Fibroblast of skin of right quadriceps (primary cell): ENCODE data around the gene KRT9.
"Not testable (repeated sequence)": the region's sequence is repeated elsewhere in the genome, so short reads cannot be mapped to it uniquely, and the experiment has no call there.

Experiments
- DNase-seq: peaks from one replicate; pipeline ENCODE4 v3.0.0-alpha.2; 2013

Gene KRT9

GRCh38 chr17:41600318-41600717 is 28.5 kb upstream of the KRT9 start:
- no peak for DNase-seq

DNA sequence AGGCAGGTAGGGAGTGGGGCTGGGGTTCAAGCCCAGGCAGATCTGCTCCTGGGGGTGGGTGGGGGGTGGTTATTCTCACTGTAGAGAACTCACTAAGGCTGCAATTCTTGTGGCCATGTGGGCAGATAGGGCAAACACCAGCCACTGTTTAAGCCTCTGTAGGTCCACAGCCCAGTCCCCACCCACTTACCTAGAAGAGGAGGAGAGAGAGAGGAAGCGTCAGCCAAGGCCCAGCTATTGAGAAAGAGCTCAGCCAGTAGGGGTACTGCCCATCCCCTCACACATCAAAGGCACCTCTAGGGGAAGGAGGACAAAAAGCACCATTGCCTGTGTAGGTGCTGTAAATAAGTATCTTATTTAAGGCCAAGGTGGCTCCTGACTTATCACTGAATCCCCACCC is 27.8 kb upstream of the KRT9 start:
- no peak for DNase-seq

GRCh38 chr17:41595585-41595984 is 23.7 kb upstream of the KRT9 start:
- no peak for DNase-seq

- no peak for DNase-seq
Observed at GRCh38 chr17:41594363-41594915, 22.6 kb upstream of the KRT9 start.

DNA sequence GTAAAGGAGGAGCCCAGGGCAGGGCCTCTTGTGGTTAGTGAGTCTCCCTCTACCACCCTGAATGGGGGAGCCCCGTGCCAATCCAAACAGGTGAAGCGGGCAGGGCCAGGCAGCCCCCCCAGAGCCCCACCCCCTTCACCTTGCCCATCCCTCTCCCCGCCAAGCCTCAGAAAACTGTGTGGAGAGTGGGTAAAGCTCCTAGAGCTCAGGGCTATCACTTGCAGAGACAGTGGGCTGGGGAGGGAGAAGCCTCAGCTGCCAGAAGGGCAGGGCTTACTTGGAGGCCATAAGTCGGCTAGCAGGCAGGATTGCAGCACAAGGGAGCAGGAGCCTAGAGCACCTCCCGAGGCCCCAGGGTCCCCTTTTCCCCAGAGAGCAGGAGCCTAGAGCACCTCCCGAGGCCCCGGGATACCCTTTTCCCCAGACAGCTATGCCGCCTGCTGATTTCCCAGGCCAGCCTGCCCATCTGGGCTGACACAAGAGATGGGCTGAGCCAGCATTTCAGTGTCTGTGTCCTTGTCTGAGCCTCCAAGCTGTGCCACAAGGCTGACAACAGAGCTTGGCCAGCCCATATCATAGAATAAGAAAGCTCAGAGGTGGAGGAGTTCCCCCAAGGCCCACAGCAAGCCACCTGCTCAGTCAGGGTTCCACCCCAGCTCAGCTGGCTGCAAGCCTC is 21.6 kb upstream of the KRT9 start:
- no peak for DNase-seq

GRCh38 chr17:41592601-41593305 is 20.9 kb upstream of the KRT9 start:
- DNase-seq = no peak

GRCh38 chr17:41589301-41589700 is 17.4 kb upstream of the KRT9 start:
- no peak for DNase-seq

- no peak for DNase-seq
Observed at GRCh38 chr17:41588126-41588810, 16.4 kb upstream of the KRT9 start.

DNA sequence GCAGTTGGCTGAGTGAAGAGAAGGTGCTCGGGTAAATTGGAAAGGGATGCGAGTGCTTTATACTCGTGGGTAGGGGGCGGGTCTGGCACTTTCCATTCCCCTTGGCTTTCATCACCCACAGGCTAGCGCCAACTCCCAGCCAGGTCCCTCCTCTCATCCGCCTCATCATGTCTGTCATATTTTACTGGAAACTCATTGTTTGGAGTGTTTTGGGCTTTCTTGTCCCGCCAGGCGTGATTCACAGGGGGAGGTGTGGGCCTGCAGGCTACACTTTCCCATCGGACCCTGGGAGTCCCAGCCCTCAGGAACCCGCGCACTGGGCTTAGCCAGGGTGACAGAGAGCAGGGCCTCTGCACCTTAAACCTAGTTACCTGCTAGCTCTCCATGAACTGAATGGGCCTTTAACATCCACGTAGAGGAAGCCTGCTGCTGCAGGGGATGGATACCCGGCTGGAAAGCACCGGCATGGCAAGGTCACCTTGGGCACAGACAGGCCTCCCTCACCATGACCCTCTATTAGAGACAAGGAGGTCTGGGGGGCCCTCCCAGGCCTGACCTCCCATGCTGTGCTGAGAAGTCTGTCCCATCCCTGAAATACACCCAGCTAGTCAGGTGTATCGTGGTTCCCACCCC is 15.1 kb upstream of the KRT9 start, which contains the start of gene KRT14:
Gene KRT14, minus strand, starts transcription at position 33 of the 633 bp plus-strand sequence. CDS start 61 bp downstream, outside the sequence.
- no peak for DNase-seq

DNA sequence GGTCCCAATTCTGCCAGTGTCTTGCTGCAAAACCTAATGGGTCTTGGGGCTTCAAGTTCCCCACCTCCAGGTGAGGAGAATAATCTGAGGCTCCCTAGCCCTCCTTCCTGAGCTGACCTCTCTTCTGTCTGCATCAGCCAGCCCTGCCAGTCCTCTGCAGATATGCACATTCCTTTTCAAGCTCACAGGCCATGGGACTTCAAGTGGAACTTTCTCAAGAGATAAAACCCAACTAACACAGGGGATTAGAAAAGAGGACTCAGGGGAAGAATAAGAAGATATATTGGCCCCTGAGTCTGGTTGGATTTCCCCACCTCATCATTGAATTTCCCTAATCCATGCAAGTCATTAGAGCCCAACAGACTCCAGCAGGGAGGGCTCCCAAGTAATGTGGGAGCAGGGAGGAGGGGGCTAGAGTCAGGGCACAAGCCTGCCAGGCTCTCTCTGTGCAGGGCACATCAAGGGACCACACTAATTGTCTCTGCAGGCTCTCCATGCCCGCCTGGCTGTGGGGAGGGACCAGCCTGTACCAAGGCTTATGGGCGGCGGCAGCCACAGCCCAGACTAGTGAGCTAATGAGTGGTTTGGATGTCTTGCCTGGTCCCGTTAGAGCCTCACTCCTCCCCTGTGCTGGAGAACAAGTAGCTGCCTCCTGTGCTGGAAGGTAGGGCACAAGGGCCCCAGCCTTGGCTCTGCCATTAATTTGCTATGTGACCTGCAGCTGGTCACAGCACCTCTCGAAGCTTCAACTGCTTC is 13.6 kb upstream of the KRT9 start:
- DNase-seq = no peak

DNA sequence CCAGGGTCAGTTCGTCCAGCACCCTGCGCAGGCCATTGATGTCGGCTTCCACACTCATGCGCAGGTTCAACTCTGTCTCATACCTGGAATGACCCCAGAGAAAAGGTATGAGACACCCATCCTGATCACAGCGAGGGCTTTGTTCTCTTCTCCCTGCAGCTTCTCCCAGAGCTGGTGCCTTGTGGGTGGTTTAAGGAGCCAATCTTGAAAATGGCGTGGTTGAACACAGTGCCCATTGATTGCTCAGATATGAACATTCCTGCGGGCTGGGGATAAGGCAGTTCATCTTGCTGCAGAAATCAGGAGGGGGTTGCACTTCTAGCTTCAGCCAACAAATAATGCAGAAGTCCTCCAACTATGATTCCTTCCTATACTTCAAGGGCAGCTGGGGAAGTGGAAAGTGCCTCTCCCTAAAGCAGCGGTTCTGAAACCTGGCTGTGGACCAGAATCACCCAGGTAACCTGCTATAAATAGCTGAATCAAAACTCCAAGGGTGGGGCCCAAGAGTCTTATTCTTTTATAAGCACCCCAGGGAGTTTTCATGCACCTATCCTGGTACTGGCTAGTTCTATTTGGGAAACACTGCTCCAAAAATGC is 12.6 kb upstream of the KRT9 start:
- not testable (repeated sequence) for DNase-seq

DNA sequence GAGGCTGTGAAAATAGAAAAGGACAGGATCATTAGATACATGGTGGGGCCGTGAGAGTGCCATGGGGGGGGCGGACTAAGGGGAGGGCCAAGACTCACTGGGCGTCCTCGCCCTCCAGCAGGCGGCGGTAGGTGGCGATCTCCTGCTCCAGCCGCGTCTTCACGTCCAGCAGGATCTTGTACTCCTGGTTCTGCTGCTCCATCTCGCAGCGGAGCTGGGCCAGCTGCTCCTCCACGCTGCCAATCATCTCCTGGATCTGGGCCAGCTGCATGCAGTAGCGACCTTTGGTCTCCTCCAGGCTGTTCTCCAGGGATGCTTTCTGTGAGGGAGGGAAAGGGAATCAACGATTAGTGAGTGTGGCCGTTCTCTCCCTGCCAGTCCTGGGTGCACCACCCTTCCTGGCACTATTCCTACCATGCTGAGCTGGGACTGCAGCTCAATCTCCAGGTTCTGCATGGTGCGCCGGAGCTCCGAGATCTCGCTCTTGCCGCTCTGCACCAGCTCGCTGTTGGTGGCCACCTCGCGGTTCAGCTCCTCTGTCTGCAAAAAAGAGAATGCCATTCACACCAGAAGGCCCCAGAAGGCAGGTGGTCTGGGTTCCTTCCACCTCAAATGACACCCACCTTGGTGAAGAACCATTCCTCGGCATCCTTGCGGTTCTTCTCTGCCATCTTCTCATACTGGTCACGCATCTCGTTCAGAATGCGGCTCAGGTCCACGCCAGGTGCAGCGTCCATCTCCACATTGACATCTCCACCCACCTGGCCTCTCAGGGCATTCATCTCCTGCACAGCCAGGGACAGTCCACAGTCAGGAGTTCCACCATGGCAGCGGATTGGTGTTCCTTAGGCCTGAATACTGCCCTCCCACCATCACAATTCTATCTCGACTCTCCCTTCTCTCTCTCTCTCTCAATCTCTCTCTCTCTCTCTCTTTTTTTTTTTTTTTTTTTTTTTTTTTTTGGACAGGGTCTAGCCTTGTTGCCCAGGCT is 11.6 kb upstream of the KRT9 start:
- DNase-seq = no peak

DNA sequence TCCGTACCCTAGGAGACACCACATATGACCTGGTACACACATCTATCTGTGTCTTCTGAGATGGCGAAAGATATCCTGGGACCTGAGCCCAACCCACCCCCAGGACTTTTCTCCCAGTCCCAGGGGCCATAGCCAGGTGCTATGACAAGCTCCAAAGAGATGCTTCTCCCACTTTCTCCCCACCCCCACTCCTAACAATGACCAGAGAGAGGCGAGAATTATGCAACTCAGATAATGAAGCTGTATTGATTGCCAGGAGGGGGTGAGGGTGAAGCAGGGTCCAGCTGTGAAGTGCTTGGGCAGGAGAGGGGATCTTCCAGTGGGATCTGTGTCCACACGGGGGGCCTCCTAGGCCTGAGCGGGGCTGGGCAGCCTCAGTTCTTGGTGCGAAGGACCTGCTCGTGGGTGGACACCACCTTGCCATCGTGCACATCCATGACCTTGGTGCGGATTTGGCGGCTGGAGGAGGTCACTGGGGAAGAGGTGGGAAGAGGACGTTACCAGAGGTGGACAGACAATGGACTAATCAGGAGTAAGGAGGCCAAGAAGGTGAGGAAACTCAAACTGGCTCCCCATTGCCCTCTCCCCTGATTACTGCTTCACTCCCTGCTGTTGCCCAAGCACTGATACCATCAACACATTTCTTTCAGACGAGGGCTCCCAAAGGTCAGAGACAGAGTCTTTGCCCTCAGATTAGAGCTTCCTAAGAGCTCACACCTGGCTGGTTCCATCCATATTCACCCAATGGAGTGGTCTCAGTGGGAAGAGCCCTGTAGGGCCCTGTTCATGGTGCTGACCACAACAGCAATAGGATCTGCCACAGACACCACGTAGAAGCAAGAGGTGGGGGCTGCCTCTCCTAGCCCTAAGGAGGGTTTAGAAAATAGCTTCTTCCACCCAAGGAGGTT is 10.5 kb upstream of the KRT9 start:
- not testable (repeated sequence) for DNase-seq

DNA sequence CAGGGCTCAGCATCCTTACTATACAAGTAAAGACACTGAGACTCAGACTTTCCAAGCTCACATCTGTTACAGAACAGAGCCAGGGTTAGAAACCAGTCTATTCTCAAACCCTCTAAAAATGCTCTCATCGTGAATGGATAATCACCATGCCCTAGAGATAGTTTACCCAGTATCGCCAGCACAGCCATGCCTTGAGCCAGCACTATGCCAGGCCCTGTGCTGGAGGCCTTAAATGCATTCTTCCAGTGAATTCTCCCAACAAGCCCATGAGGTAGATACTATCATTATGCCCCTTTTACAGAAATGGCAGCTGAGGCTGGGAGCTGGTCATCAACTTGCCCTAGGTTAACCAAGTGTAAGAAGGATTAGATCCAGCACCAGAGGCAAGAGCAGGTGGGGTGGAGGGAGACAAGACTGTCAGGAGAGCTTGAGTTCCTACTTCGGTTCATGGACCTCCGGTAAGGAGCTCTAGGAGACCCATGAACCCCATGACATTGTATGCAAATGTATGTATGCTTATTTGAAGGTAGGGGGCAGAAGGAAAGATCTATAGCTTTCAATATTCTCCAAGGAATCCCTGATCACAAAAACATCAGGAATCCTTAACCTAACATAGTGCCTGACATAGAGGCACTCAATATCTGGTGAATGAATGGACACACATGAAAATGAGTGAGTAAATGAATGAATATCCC is 9.7 kb upstream of the KRT9 start:
- no peak for DNase-seq

- DNase-seq = no peak
Observed at GRCh38 chr17:41580687-41581365, 9.0 kb upstream of the KRT9 start.

- no peak for DNase-seq
Observed at GRCh38 chr17:41580244-41580575, 8.4 kb upstream of the KRT9 start.

DNA sequence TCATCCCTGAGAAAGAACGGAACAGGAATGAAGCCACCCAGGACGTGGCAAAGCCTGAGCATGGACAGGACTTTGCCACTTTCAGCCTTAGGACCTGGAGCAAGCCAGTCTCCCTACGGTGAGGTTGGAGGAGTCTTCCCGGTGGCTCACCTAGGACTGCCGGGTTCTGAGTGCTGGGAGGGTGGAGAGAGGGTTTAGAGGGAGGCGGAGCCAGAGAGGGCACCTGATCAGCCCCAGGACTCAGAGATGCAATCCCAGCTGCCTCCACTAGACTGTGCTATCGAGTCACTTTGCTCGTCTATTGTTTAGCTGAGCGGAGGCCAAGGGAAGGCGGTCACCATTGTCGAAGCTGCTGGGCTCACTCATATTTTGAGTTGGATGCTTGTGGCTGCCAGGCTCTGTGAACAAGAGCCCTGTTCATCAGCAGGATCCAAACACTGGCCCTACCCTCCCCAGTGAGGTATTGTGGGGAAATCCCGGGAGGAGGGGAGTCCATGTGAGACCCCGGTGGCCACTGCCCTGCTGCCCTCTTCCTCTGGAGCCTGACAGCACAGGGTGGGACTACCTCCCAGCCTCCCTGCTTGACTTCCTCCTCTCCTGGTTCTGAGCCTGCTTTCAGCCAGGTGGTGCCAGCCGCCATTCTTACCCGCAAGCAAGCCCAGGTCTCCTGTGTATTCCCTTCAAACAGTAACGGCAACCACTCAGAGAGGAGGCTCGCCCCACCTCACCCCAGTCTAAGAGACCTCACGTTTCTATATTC is 7.8 kb upstream of the KRT9 start:
- peak; percentile 70 for DNase-seq

DNA sequence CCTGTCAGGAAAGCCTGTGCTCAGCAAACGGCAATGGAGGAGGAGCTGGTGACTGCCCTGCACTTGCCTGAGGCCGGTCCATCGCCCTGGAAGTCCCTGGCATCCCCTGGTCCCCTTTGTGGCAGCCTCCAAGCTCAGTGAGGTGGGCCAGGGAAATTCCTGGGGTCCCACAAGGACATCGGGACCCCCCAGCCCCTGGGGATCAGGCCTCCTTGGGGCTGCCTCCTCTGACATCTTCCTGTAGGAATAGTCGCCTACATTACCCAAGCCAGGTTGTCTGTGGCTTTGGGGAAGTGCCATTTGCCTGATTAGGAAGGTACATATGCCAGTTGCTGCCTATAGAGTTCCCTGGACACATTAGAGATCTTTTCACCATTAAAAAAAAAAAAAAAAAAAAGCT is 7.1 kb upstream of the KRT9 start:
- no peak for DNase-seq
